GM21529 (cell line): ENCODE results near the gene KHDC1.
"Not testable (repeated sequence)": the region's sequence is repeated elsewhere in the genome, so short reads cannot be mapped to it uniquely, and the experiment has no call there.

Experiments used
- ATAC-seq: cut with Tn5 transposase; IDR thresholded peaks from one replicate; pipeline ENCODE4 v1.9.1; 2021; ENCODE audit not compliant: unreplicated experiment

Gene KHDC1

GRCh38 chr6:73252703-73253102 is 10.3 kb downstream of the KHDC1 start:
- no peak for ATAC-seq

- ATAC-seq: no peak
Observed at GRCh38 chr6:73250016-73250415, 13.0 kb downstream of the KHDC1 start.

GRCh38 chr6:73248192-73248903 is 14.6 kb downstream of the KHDC1 start:
- ATAC-seq: no peak

- ATAC-seq: no peak
Observed at GRCh38 chr6:73242001-73242400, 21.0 kb downstream of the KHDC1 start.

- ATAC-seq: no peak
Observed at GRCh38 chr6:73240730-73241129, 22.3 kb downstream of the KHDC1 start.

- ATAC-seq: no peak
Observed at GRCh38 chr6:73236144-73236750, 26.7 kb downstream of the KHDC1 start.

- no peak for ATAC-seq
Observed at GRCh38 chr6:73234733-73235132, 28.3 kb downstream of the KHDC1 start.

GRCh38 chr6:73233971-73234370 is 29.0 kb downstream of the KHDC1 start:
- not testable (repeated sequence) for ATAC-seq

- no peak for ATAC-seq
Observed at GRCh38 chr6:73233048-73233447, 29.9 kb downstream of the KHDC1 start.

- ATAC-seq: no peak
Observed at GRCh38 chr6:73231986-73232391, 31.0 kb downstream of the KHDC1 start.

GRCh38 chr6:73227606-73228255 is 35.3 kb downstream of the KHDC1 start:
- ATAC-seq: no peak

- no peak for ATAC-seq
Observed at GRCh38 chr6:73225396-73225795, 37.6 kb downstream of the KHDC1 start, which contains the start of gene KHDC1L. Gene KHDC1L, minus strand, starts transcription at chr6:73225496. Its CDS starts 88 bp downstream, at chr6:73225408.

GRCh38 chr6:73216859-73217258 is 46.1 kb downstream of the KHDC1 start:
- no peak for ATAC-seq

- ATAC-seq: no peak
Observed at GRCh38 chr6:73209117-73209516, 53.9 kb downstream of the KHDC1 start.

- ATAC-seq: no peak
Observed at GRCh38 chr6:73207221-73207837, 55.7 kb downstream of the KHDC1 start.

- ATAC-seq: no peak
Observed at GRCh38 chr6:73204252-73204651, 58.7 kb downstream of the KHDC1 start.

- no peak for ATAC-seq
Observed at GRCh38 chr6:73203098-73203497, 59.9 kb downstream of the KHDC1 start.

- no peak for ATAC-seq
Observed at GRCh38 chr6:73200735-73201134, 62.3 kb downstream of the KHDC1 start.

- ATAC-seq: no peak
Observed at GRCh38 chr6:73200247-73200646, 62.7 kb downstream of the KHDC1 start.

- no peak for ATAC-seq
Observed at GRCh38 chr6:73194744-73195143, 68.3 kb downstream of the KHDC1 start.

GRCh38 chr6:73193302-73193701 is 69.7 kb downstream of the KHDC1 start:
- not testable (repeated sequence) for ATAC-seq
